H9 (cell line): ENCODE data around the gene GPC6. TPM values are rescaled to one million over a fixed set of nuclear protein-coding genes. Genes with fewer than 3 reads are reported as not detected.

Experiments
- DNase-seq: peaks from one replicate; pipeline ENCODE4 v3.0.0-alpha.2; 2017
- H2AFZ ChIP-seq: one replicate; pipeline ENCODE4 v1.6.1; 2013; ENCODE audit warnings: mild to moderate bottlenecking, low read length, control low read depth, moderate library complexity
- H2AK5ac ChIP-seq: 2 replicates; pipeline ENCODE4 v1.6.1; 2013; ENCODE audit warnings: low read length, control low read depth, mixed read lengths; ENCODE audit not compliant: insufficient read length
- H2BK120ac ChIP-seq: one replicate; pipeline ENCODE4 v1.6.1; 2013; ENCODE audit warnings: low read depth, mild to moderate bottlenecking, low read length, control low read depth, inconsistent platforms; ENCODE audit not compliant: poor library complexity, severe bottlenecking
- H2BK12ac ChIP-seq: 2 replicates; pipeline ENCODE4 v1.6.1; 2013; ENCODE audit warnings: low read length, control low read depth, mixed read lengths, low read depth; ENCODE audit not compliant: insufficient read length
- H2BK15ac ChIP-seq: 2 replicates; pipeline ENCODE4 v1.6.1; 2013; ENCODE audit warnings: low read depth, low read length, control low read depth
- H2BK20ac ChIP-seq: one replicate; pipeline ENCODE4 v1.6.1; 2013; ENCODE audit warnings: low read depth, mild to moderate bottlenecking, low read length, control low read depth, inconsistent platforms; ENCODE audit not compliant: poor library complexity, severe bottlenecking
- H2BK5ac ChIP-seq: 2 replicates; pipeline ENCODE4 v1.6.1; 2013; ENCODE audit warnings: low read length, control low read depth, mixed read lengths; ENCODE audit not compliant: insufficient read length
- H3K14ac ChIP-seq: 2 replicates; pipeline ENCODE4 v1.6.1; 2013; ENCODE audit warnings: low read length, control low read depth; ENCODE audit not compliant: insufficient read depth
- H3K18ac ChIP-seq: 2 replicates; pipeline ENCODE4 v1.6.1; 2013; ENCODE audit warnings: low read depth, mild to moderate bottlenecking, mixed read lengths, low read length, control low read depth; ENCODE audit not compliant: insufficient read length
- H3K23ac ChIP-seq: 2 replicates; pipeline ENCODE4 v1.6.1; 2013; ENCODE audit warnings: low read length, control low read depth, mixed read lengths, low read depth; ENCODE audit not compliant: insufficient read length
- H3K23me2 ChIP-seq: 2 replicates; pipeline ENCODE4 v1.6.1; 2013; ENCODE audit warnings: low read depth, mild to moderate bottlenecking, mixed read lengths, low read length, control low read depth; ENCODE audit not compliant: insufficient read length, poor library complexity, severe bottlenecking
- H3K27ac ChIP-seq: 2 replicates; pipeline ENCODE4 v1.5.1; 2013; ENCODE audit warnings: low read length, control low read depth, mixed read lengths, low read depth; ENCODE audit not compliant: insufficient read length
- H3K27me3 ChIP-seq: 2 replicates; pipeline ENCODE4 v1.6.1; 2013; ENCODE audit warnings: low read length, control low read depth, inconsistent platforms; ENCODE audit not compliant: insufficient read depth
- H3K4ac ChIP-seq: 2 replicates; pipeline ENCODE4 v1.6.1; 2013; ENCODE audit warnings: low read depth, mild to moderate bottlenecking, control low read depth, inconsistent platforms, low read length, moderate library complexity
- H3K4me1 ChIP-seq: 2 replicates; pipeline ENCODE4 v1.6.1; 2013; ENCODE audit warnings: low read length, control low read depth, inconsistent platforms; ENCODE audit not compliant: insufficient read depth
- H3K4me2 ChIP-seq: 2 replicates; pipeline ENCODE4 v1.6.1; 2013; ENCODE audit warnings: low read length, control low read depth, mixed read lengths; ENCODE audit not compliant: insufficient read length, insufficient read depth
- H3K56ac ChIP-seq: 2 replicates; pipeline ENCODE4 v1.6.1; 2013; ENCODE audit warnings: low read depth, mild to moderate bottlenecking, mixed read lengths, low read length, control low read depth; ENCODE audit not compliant: insufficient read length
- H3K79me1 ChIP-seq: 2 replicates; pipeline ENCODE4 v1.6.1; 2013; ENCODE audit warnings: low read depth, mild to moderate bottlenecking, moderate library complexity, low read length, control low read depth, inconsistent platforms; ENCODE audit not compliant: insufficient read depth, poor library complexity, severe bottlenecking
- H3K79me2 ChIP-seq: 2 replicates; pipeline ENCODE4 v1.6.1; 2013; ENCODE audit warnings: low read length, control low read depth, inconsistent platforms; ENCODE audit not compliant: insufficient read depth
- H3K9ac ChIP-seq: 2 replicates; pipeline ENCODE4 v1.6.1; 2013; ENCODE audit warnings: low read length, control low read depth, mixed read lengths; ENCODE audit not compliant: insufficient read length; ENCODE audit errors: extremely low read depth
- H3K9me3 ChIP-seq: one replicate; pipeline ENCODE4 v1.6.1; 2013; ENCODE audit warnings: low read depth, low read length, inconsistent platforms; ENCODE audit not compliant: control insufficient read depth
- H3T11ph ChIP-seq: one replicate; pipeline ENCODE4 v1.6.1; 2013; ENCODE audit warnings: mild to moderate bottlenecking, low read length, control low read depth, inconsistent platforms
- H4K20me1 ChIP-seq: one replicate; pipeline ENCODE4 v1.6.1; 2013; ENCODE audit not compliant: control insufficient read depth, insufficient read length, insufficient read depth
- H4K5ac ChIP-seq: 2 replicates; pipeline ENCODE4 v1.6.1; 2013; ENCODE audit warnings: low read depth, mild to moderate bottlenecking, mixed read lengths, low read length, control low read depth; ENCODE audit not compliant: insufficient read length
- H4K8ac ChIP-seq: replicated peaks from 2 replicates; pipeline ENCODE4 v1.6.1; 2013; ENCODE audit warnings: low read length, control low read depth, mixed read lengths, low read depth; ENCODE audit not compliant: insufficient read length
- H4K91ac ChIP-seq: 2 replicates; pipeline ENCODE4 v1.6.1; 2013; ENCODE audit warnings: low read depth, mild to moderate bottlenecking, moderate library complexity, mixed read lengths, low read length, control low read depth; ENCODE audit not compliant: insufficient read length
- H3K27ac Mint-ChIP-seq, 3 experiments: 2 replicates in 2 of 3; 3 replicates in 1 of 3; pipeline ENCODE4 v1.8.0; 2020 to 2021; ENCODE audit warnings: mixed read lengths in 3 of 3, mild to moderate bottlenecking in 1 of 3, moderate library complexity in 1 of 3
- H3K27me3 Mint-ChIP-seq: 2 replicates; pipeline ENCODE4 v1.8.0; 2021; ENCODE audit warnings: low read depth, mild to moderate bottlenecking, moderate library complexity, mixed read lengths
- H3K36me3 Mint-ChIP-seq, 3 experiments: 2 replicates in 2 of 3; 3 replicates in 1 of 3; pipeline ENCODE4 v1.8.0; 2020 to 2021; ENCODE audit warnings: low read depth in 3 of 3, mixed read lengths in 3 of 3; ENCODE audit not compliant: insufficient read depth in 1 of 3
- H3K4me1 Mint-ChIP-seq, 2 experiments: 2 replicates each; pipeline ENCODE4 v1.8.0; 2020; ENCODE audit warnings: mixed read lengths in 2 of 2
- H3K4me3 Mint-ChIP-seq, 2 experiments: 2 replicates in 1 of 2; 3 replicates in 1 of 2; pipeline ENCODE4 v1.8.0; 2020 to 2021; ENCODE audit warnings: mild to moderate bottlenecking in 2 of 2, mixed read lengths in 2 of 2, moderate library complexity in 1 of 2
- H3K9me3 Mint-ChIP-seq, 2 experiments: 2 replicates in 1 of 2; 3 replicates in 1 of 2; pipeline ENCODE4 v1.8.0; 2020; ENCODE audit warnings: mild to moderate bottlenecking in 2 of 2, mixed read lengths in 2 of 2, moderate library complexity in 1 of 2
- WGBS: extraction: QIAGEN DNeasy Blood & Tissue Kit; methylation state at CpG from one replicate; pipeline ENCODE4 v1.1.7; 2013; ENCODE audit warnings: missing lambda C conversion rate, low lambda C conversion rate, mixed read lengths; ENCODE audit not compliant: insufficient read length; ENCODE audit errors: extremely low coverage; 5-methylcytosine and 5-hydroxymethylcytosine counted together
- total RNA-seq: library from RNA; stranded (reverse); gene quantifications from 2 replicates; pipeline ENCODE4 v1.2.1, GENCODE V29; 2021
- TF ChIP-seq, protein P1 (sequence below): fragments of 200-600 bp; sonication (generic); conservative IDR thresholded peaks from 3 replicates; pipeline ENCODE4 v1.8.0; 2021; ENCODE audit warnings: antibody characterized with exemption, mild to moderate bottlenecking

GPC6 gene
- total RNA-seq, 1 experiment from 2014 or later = 15.6 TPM

DNA sequence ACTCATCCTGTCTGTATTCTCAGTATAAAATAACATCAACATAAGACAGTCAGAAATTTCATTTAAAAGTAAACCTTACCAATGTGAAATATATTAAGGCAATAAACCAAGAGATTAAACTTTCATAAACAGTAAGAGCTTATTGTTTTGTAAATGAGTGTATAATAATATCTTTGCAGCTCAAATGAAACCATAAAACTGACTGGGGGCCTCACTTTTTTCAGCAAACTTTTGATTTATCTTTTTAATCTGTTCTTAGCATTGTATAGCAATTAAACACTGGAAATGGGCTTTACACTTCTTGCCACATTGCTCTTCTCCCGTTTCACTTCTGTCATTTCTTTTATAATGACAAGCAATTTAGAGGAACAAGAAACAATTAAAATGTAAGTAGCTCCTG lies 580.3 kb downstream of the GPC6 start:
- H3K4me1 Mint-ChIP-seq = peaks cover 52 to 53% of the 10 kb centered on the region in 2 experiments
- Histone ChIP-seq H3K4me2 (no peak overlapping the region), H4K8ac (no peak overlapping the region), H3K23ac (no peak overlapping the region), H4K91ac (no peak overlapping the region), H4K5ac (no peak overlapping the region), H3K79me1 (no peaks in the 10 kb centered on the region), H3K9me3 (no peaks in the 10 kb centered on the region), H3K27me3 (no peaks in the 10 kb centered on the region), H2AFZ (no peak overlapping the region), H3K27ac (no peak overlapping the region), H2BK12ac (no peak overlapping the region), H3K79me2 (no peaks in the 10 kb centered on the region), H2BK20ac (no peak overlapping the region), H3K4ac (no peak overlapping the region), H4K20me1 (no peaks in the 10 kb centered on the region), H3K9ac (no peak overlapping the region), H3K56ac (no peak overlapping the region), H2BK15ac (no peak overlapping the region), H3K23me2 (peaks cover 2% of the 10 kb centered on the region), H3K4me1 (peaks cover 11% of the 10 kb centered on the region; the same call in 1 of the 2 replicates), H2BK5ac (no peak overlapping the region), H2AK5ac (no peak overlapping the region), H3K18ac (no peak overlapping the region), H3K14ac (no peak overlapping the region), H3T11ph (no peak overlapping the region), H2BK120ac (no peak overlapping the region)
- WGBS = no CpG with 5 or more reads among the region's 1 CpG
- DNase-seq = no peak
- no peaks in the 10 kb centered on the region for H3K9me3 Mint-ChIP-seq
- TF ChIP-seq, protein P1, sequence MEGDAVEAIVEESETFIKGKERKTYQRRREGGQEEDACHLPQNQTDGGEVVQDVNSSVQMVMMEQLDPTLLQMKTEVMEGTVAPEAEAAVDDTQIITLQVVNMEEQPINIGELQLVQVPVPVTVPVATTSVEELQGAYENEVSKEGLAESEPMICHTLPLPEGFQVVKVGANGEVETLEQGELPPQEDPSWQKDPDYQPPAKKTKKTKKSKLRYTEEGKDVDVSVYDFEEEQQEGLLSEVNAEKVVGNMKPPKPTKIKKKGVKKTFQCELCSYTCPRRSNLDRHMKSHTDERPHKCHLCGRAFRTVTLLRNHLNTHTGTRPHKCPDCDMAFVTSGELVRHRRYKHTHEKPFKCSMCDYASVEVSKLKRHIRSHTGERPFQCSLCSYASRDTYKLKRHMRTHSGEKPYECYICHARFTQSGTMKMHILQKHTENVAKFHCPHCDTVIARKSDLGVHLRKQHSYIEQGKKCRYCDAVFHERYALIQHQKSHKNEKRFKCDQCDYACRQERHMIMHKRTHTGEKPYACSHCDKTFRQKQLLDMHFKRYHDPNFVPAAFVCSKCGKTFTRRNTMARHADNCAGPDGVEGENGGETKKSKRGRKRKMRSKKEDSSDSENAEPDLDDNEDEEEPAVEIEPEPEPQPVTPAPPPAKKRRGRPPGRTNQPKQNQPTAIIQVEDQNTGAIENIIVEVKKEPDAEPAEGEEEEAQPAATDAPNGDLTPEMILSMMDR = no peak
- no peaks in the 10 kb centered on the region; a peak in 1 of 7 replicates for H3K36me3 Mint-ChIP-seq
- peak overlapping the region in 2 of 3 experiments; percentile 5 to 65; a peak in 3 of 7 replicates for H3K27ac Mint-ChIP-seq
- H3K27me3 Mint-ChIP-seq = no peaks in the 10 kb centered on the region
- no peak overlapping the region; a peak in 1 of 5 replicates for H3K4me3 Mint-ChIP-seq
